ENCODE data around the gene IL1RAPL2.
A peak's percentile ranks its signal among the peaks of the same experiment; 100 is the strongest.

IL1RAPL2 gene

DNA sequence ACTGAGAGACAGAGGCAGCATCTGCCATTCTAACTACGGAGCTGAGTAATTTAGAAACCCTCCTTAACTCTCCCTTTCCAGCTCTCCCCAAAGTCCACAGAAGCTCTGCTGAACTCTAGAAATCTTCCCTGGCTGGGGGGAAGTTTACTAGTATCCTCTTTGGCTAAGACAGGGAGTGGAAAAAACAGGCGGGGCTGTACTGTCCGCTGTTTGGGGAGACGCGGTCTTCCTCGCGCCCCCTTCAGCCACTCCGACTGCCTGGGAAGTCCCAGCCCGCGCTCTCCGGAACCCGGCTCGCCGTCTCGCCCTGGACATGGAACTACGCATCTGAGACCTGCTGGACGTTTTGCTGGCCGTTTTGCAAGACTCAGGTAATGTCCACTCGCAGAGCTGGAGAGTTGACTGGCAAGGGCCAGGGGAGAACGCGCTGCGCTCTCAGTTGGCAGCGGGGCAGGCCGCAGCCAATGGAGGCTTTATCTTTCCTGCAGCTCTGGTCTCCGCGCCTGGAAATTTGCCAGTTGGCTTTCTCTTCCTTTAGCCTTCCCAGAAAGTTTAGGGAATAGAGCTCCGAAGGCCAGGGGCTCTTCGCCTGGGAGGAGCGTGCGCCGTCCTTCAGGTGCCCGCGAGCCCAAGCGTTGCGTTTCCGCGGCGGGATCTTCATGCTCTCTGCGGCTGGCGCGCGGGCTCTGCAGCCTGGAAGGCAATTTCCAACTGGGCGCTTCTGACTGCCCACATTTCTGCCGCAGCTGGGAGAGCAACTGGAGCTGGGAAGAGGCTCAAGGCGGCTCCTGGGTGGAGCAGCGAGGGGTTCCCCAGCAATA, 892 bp downstream of the IL1RAPL2 start:
- DNase-seq (ENCODE audit: low read depth): no peak
- H3K4me3 ChIP-seq (ENCODE audit: low read length): no peak overlapping the region
- TF ChIP-seq, protein P1, sequence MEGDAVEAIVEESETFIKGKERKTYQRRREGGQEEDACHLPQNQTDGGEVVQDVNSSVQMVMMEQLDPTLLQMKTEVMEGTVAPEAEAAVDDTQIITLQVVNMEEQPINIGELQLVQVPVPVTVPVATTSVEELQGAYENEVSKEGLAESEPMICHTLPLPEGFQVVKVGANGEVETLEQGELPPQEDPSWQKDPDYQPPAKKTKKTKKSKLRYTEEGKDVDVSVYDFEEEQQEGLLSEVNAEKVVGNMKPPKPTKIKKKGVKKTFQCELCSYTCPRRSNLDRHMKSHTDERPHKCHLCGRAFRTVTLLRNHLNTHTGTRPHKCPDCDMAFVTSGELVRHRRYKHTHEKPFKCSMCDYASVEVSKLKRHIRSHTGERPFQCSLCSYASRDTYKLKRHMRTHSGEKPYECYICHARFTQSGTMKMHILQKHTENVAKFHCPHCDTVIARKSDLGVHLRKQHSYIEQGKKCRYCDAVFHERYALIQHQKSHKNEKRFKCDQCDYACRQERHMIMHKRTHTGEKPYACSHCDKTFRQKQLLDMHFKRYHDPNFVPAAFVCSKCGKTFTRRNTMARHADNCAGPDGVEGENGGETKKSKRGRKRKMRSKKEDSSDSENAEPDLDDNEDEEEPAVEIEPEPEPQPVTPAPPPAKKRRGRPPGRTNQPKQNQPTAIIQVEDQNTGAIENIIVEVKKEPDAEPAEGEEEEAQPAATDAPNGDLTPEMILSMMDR (conservative IDR thresholded peaks at IDR 0.05; ENCODE audit: low read depth, low read length): no peak

DNA sequence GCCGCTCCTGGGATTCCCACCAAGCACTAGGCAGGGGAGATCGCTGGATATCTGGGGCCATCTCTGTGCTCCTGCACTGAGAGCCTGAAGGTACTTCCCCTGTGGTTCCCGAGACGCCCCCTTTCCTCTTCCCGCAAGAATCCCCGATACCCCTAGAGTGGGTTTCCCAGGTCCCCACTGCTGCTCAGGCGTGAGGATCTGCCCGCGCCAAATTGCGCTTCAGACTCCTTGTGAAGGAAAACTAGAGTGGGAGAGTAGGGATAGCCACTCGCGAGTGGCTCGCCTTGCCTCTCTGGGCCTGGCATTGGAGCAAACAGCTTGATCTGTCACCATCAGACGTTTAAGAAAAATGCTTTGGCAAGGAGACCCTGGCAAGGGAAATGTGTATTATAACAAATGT, 1.5 kb downstream of the IL1RAPL2 start:
- no peak for DNase-seq (ENCODE audit: low read depth)
- H3K4me3 ChIP-seq (ENCODE audit: low read length): no peak overlapping the region
- TF ChIP-seq, protein P1 (conservative IDR thresholded peaks at IDR 0.05; ENCODE audit: low read depth, low read length): no peak

DNA sequence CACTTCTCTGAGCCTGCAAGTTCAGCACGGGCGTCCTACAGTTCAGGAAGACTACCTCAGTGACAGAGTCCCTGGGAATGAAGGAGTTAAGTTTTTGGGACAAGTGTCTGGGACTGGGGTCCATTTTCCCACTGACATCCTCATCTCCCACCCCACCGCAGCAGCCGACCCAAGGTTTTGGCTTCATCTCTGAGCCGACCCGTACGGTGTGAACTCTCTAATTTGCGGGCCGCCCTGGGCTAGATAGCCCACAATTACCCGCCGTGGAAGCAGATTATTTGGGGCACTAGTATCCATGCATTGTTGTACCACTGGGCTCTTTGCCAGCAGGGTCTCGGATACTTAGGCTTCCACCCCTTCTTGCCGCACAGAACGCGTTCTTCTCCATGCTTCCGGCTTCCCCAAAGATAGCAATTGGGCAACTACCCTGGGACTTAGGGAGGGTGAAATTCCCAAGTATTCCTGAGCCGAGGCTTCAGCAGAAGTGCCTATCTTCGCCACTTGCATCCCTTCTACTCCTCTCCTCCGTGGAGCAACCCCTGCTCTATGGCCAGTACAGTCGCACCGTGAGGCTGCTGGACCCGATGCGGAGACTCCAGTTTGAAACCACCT, 2.4 kb downstream of the IL1RAPL2 start:
- DNase-seq (ENCODE audit: low read depth): no peak
- no peak overlapping the region for H3K4me3 ChIP-seq (ENCODE audit: low read length)
- TF ChIP-seq, protein P1 (conservative IDR thresholded peaks at IDR 0.05; ENCODE audit: low read depth, low read length): no peak

DNA sequence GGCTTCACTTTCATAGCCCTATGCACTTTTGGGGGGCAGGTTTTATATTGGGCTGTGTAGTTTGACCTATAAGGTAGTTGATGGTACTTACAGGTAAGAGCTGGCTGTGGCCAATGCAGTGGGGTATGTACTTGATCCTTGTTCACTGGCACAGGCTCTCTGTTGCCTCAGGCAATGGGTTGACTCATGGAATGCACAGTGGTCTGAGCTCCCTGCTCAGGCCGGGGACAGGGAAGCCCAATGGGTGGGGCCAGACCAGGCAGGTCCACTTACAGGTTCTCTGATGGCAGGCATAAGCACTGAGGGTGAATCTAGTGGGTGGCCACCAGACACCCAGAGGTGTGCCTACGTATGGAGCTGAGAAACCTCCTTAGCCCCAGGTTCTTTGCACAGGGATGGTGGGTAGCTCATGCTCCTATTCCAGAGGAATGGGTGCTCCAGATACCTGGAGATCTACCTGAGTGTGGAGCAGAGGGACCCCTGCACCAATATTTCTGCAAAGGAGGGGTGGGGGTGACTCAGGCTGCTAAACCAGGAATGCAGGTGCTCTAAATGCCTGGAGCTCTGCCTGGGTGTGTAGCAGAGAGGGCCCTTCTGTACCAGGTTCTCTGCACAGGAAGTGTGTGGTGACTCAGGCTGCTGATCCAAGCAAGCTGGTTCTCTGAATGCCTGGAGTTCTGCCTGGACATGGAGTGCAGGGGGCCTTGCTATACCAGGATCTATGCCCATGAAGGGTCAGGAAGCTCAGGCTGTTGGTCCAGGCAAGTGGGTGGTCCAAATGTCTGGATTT, 52.3 kb downstream of the IL1RAPL2 start:
- DNase-seq (ENCODE audit: low read depth): no peak
- TF ChIP-seq, protein P1 (conservative IDR thresholded peaks at IDR 0.05; ENCODE audit: low read depth, low read length): no peak
- no peak overlapping the region for H3K4me3 ChIP-seq (ENCODE audit: low read length)

DNA sequence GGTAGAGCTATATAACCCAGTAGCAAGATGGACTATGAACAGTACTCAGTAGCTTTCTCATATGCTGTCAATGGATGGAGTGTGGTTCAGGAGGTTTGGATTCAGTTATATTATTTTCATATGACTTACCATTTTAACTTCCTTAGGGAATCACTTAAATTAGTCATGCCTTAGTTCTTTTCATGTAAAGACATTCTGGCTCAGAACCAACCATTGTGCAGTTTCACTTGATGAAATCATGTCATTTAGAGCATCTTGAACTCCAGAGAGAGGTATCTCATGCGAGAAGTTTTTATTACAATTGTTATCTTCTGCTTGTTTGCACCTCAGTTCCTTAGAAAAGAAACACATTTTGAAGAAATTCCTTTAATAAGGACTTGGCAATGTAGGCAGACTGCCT, 55.8 kb downstream of the IL1RAPL2 start:
- no peak overlapping the region for H3K4me3 ChIP-seq (ENCODE audit: low read length)
- no peak for DNase-seq (ENCODE audit: low read depth)
- TF ChIP-seq, protein P1 (conservative IDR thresholded peaks at IDR 0.05; ENCODE audit: low read depth, low read length): no peak

DNA sequence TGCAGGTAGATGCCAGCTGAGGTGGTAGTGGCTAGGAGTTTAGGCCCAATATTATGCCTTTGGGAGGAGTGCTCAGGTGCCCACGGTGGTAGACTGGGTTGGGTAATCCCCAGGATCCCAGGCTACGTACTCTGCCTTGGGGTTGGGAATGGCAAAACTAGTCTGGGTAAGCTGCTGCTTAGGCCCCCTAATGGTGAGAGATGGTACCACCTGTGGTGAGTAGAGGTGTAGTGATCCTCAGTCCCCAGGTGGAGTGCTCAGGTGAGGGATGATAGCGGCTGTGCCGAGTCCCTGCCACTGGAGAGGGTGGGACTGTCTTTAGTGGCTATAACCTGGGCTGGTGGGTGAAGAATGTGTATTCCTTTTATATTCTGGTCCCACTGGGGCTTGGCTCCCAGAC, 75.2 kb downstream of the IL1RAPL2 start:
- no peak for DNase-seq (ENCODE audit: low read depth)
- no peak overlapping the region for H3K4me3 ChIP-seq (ENCODE audit: low read length)
- TF ChIP-seq, protein P1 (conservative IDR thresholded peaks at IDR 0.05; ENCODE audit: low read depth, low read length): peak; percentile 11

Measured in retinal pigment epithelial cell (primary cell).